PC-3 (cell line): Measurements from ENCODE around the gene TSPAN11.

Experiments
- EZH2 ChIP-seq: fragments of 300-600 bp; sonication (generic); IDR thresholded peaks from one replicate; pipeline ENCODE4 v1.6.1; 2017; ENCODE audit warnings: antibody characterized with exemption, mild to moderate bottlenecking, low read length; ENCODE audit not compliant: unreplicated experiment
- TF ChIP-seq, protein P1 (sequence below): fragments of 300-600 bp; sonication (generic); conservative IDR thresholded peaks from 2 replicates; pipeline ENCODE4 v1.5.1; 2017; ENCODE audit warnings: antibody characterized with exemption, low read depth, mild to moderate bottlenecking, low read length

DNA sequence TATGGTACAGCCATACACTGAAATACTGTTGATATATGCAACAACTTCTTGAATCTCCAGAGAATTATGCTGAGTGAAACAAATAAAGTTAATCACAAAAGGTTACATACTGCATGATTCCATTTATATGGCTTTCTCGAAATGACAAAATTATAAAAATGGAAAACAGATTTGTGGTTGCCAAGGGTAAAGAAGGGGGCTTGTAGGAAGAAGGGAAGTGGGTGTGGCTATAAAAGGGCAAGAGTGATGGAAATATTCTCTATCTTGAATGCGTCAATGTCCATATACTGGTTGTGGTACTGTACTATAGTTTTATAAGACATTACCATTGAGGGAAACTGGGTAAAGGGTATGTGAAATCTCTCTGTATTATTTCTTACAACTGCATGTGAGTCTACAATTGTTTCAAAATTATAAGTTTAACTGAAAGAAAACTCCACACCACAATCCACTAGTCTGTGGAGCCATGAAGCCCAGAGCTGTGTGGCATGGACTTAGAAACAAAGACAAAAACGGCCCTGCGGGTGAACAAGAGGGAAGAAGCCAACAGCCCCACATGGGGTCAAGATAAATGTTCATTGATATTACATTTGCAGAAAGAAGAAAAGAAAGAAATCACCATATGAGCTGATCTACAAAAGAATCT is 18.3 kb upstream of the TSPAN11 start:
- TF ChIP-seq, protein P1, sequence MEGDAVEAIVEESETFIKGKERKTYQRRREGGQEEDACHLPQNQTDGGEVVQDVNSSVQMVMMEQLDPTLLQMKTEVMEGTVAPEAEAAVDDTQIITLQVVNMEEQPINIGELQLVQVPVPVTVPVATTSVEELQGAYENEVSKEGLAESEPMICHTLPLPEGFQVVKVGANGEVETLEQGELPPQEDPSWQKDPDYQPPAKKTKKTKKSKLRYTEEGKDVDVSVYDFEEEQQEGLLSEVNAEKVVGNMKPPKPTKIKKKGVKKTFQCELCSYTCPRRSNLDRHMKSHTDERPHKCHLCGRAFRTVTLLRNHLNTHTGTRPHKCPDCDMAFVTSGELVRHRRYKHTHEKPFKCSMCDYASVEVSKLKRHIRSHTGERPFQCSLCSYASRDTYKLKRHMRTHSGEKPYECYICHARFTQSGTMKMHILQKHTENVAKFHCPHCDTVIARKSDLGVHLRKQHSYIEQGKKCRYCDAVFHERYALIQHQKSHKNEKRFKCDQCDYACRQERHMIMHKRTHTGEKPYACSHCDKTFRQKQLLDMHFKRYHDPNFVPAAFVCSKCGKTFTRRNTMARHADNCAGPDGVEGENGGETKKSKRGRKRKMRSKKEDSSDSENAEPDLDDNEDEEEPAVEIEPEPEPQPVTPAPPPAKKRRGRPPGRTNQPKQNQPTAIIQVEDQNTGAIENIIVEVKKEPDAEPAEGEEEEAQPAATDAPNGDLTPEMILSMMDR, result no peak
- no peak for TF ChIP-seq EZH2
